Bronchial epithelial cell (primary cell): ENCODE data around the gene SEC31A. TPM values are rescaled to one million over a fixed set of nuclear protein-coding genes. Genes with fewer than 3 reads are reported as not detected.

Experiments
- total RNA-seq: library from RNA; depleted of rRNA; stranded (reverse); fragments of >200 nt; gene quantifications from 2 replicates; pipeline ENCODE4 v1.2.1, GENCODE V29; 2014

Gene SEC31A
- total RNA-seq, 1 donor from 2014 or later, result 128 TPM

Other genes starting within 250 kb of the SEC31A start
- 1.3 and 4.2 TPM in 2 replicates for gene SCD5, start 92.4 kb downstream of the SEC31A start, total RNA-seq
- 2.9 TPM in 2 replicates for gene THAP9, start 9.6 kb upstream of the SEC31A start, total RNA-seq
- gene LIN54, start 119.7 kb upstream of the SEC31A start, total RNA-seq, result 6.6 and 9.6 TPM in 2 replicates
- 41.6 and 42.2 TPM in 2 replicates for gene COPS4, start 144.0 kb upstream of the SEC31A start, total RNA-seq
- 0.79 and 4.4 TPM in 2 replicates for gene PLAC8, start 223.6 kb upstream of the SEC31A start, total RNA-seq